RKO (cell line): Measurements from ENCODE around the gene AIFM1.

Experiments used
- DNase-seq: peaks from one replicate; pipeline ENCODE4 v3.0.0-alpha.2; 2016; ENCODE audit warnings: low spot score

Gene AIFM1

DNA sequence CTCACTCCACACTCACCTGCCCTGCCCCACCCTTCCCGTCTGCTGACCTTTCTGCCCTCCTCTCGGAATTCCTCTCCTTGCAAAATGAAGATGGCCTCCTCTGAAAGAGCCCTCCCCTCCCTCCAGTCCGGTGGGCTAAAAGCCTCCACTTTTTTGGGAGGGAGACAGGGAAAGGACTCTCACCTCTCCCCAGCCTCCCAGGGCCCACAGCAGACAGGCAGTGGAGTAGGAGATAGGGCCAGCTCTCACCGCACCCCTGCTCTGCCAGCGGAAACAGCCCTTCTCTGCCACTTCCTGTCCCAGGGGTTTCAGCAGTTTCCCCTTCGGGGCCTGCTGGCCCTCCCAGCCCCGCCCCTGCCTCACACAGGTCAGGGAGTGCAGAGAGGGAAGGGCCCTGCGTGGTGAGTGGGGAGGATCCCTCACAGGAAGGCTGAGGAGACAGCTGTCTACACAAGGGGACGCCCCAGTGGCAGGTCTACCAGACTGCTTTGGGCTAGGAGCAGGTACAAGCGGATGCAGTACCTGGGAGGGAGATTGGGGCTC lies 73.6 kb downstream of the AIFM1 start:
- DNase-seq = no peak

DNA sequence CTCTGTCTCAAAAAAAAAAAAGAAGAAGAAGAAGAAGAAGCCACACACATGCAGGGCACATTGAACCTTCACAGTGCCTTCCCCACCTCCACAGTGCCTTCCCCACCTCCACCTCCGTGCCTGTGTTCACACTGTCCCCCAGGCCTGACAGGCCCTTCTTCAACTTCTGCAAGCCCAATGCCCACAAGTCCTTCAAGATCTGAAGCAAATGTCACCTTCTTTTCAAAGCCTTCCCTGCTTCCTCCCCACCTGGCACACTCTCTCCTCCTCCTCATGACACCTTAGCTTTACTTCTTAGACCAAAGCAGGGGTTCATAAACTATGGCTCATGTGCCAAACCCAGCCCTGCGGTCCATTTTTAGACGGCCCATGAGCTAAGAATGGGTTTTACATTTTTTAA lies 75.3 kb downstream of the AIFM1 start:
- no peak for DNase-seq

DNA sequence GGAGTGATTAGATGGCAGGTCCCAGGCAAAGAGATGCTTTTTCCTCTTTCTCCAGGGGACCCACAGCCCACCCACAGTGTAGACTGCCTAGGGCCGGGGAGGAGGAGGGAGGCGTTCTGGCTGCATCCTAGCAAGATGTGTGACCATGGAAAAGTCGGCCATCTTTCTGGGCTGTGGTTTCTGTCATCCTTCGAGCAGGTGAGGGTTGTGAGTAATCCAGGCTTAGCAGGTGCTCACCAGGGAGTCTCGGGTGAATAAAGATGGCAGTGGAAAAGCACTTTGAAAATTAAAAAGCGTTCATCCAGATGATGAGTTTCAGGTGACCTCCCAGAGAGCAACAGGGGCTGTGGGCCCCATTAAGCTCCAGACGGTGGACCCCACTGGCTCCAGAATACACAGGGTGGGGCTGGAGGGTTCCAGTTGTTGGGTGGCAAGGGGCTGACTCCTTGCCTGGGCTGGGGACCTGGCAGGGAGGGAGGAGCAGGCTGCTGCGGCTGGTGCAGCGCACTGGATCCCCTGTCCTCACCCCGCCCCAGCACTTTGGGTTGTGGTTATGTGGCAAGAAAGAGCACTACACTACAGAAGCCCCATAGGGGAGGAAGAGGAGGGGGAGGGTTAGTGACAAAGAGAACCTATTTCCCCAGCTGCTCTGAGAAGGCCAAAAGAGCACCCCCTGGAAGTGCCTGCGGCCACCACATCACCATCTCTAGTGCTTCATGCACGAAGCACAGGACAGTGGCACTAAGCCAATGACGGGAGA lies 79.0 kb downstream of the AIFM1 start:
- no peak for DNase-seq

DNA sequence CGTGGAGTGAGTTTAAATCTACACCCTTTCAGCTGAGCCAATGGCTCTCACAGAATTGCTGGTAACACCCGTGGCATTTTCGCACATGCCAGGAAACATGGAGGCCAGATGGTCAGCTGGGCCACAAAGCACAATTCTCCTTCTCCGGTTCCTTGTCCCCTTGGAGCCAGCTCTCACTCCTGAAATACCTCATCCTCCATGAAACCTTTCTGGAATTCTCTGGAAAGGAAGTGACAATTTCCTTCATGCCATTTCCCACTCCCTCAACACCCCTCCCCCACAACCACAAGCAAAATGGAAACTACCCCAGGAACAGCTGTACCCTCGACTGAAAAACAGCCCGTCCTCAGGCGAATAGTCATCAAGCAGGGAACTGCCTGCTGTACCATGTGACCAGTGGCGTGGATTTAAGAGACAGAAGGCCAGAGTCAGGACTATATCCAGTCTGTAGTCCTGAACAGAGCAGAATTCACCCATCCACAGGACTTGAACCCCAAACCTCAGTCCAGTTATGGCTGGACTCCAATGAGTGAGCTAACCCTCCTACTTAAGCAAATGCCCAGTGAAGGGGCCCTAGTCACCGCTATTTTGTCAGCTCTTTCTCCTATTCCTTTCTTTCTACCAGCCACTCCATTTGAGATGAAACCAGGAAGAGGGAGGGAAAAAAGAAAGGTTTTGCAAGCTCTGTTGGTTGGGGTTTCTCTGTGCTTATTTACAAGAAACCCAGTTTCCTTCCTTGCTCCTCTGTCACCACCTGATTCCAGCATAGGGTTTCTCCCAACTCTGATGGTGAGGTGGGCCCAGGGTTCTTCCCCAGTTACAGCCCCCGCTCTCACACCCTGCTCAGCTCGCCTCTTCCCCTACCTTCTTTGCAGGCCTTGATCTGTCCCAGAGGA lies 79.8 kb downstream of the AIFM1 start:
- DNase-seq = no peak

DNA sequence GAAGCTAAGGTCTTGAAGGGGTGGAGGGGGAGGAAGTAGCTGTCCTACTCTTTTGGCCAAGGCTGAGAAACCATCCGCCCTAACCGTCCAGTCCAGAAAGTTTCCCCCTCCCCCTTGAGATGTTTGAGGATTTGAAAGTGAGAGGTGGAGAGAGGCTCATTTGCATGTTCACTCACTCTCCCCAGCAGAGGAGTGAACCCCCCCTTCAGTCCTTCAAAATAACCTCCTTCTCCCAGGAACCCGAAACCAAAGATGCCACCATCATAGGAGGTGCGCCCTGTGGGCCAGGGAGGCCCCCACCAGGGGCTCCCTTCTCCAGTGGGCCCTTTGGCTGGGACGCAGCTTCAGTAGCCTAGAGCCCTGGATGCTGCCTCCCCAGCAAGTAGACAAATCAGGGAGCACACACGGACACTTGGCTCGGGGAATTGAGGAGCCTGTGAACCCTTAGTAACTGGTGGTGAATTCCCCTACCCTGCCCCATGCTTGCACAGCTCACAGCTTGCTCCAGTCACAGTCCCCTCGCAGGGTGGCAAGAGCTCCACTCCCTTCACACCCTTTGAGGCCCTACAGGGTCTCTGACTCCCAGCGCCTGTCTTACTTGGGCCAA lies 80.9 kb downstream of the AIFM1 start:
- DNase-seq = no peak

DNA sequence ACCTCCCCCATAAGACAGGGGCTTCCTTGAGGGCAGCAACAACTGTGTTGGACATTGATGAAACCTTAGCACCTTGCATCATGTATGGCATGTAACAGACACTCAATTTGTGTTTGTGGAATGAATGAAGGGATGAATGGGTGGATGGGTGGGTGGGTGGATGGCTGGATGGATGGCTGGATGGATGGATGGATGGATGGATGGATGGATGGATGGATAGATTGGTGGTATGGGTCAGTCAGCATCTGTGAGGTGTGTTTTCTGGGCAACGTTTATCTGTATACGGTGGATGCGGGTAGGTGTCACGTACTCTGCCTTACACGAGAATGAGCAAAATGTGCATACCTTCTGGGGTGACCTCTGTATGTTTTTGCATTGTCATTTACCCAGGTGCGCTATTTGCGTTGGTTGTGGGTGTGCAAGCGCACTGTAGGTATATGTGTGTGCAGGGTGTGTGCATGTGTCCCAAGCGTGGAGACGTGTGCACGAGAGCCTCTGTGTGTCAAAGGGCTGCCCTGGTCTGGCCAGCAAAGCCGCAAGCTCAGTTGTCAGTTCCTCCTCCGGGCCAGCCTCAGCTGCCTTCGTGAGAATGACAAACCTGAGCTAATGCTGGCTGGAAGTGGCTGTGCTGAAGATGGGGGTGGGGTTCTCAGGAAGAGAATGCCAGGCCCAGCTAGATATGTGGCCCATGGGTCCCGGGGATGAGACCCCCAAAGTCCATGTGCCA lies 81.8 kb downstream of the AIFM1 start:
- no peak for DNase-seq

DNA sequence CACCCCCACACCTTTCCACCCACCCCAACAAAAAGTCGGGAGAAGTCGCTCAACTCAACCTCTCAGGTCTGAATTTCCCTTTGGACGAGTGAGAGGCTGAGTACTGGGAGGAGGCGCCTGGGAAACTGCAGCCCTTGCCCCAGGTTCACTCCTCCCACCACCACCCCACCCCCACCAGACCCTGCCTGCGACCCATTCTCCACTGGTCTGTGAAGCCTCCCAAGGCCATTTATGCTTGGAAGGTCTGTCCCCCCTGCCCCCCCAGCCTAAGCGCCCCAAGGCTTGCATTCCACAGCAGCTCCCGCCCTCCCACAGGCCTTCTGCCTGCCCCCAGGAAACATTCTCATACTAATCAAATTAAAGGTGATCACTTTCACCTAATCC lies 82.5 kb downstream of the AIFM1 start:
- no peak for DNase-seq

DNA sequence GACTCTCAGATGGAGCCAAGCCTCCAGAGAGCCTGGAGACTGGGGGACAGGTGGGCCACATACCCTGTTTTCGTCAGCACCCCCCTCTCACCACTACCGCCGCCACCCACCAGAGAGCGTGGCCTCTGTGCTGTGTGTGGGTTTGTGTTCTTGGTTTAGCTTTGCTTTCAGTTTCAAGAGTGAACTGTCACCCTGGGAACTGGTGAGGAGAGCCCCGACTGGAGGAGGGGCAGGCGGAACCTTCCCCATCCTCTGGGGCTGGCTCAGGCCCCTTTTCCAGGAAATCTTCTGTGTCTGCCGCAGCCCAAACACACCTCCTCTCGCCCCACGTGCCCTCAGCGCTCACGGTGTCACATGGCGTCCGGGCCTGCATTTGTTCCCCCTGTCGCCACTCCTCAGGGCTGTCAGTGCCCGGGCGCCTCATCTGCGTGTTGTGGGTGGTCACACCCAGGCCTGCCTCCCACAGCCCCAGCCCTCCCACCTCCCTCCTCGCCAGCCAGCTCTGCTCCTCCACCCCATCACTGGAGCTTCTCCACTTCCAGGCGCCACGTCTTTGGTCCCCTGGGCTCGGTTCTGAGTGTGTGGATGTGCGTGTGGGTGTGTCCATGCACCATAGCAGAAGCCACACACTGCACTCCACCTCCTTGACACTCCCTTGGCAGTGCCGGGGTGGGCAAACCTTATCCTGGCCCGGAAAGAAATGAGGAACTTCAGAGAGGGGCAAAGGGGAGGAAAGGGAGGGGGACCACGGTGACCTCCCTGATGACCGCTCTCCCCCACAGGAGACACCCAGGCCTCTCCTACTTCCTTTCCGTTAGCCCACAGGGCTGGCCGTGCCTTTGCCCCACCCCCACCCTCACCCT lies 83.2 kb downstream of the AIFM1 start:
- no peak for DNase-seq

DNA sequence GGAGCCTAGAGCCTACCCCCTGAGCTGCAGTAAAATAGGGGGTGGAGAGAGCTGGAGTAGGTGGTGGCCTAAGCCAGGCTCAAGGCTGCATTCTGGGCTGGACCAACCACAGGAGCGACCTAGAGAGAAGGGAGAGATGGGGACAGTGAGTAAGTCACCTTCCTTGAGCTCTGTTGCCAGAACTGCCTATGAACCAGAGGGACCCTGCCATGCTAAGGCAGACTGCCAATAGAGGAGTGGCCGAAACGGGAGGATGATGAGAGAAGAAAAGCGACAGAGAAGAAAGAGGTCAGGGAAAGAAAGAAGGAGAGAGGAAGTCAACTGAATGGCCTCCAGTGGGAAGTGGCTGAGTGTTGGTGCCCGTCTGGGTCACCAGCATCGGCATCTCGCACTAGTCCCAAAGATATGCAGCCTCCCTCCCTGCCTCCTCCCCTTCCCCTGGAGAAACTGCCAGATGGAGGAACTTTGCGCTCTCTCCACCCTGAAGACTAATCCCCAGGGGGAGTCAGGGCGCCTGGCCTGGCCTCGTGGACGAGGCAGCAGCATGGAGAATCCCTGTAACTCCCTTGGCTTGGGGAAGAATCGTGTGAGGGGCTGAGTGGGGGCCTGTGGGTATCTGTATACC lies 84.1 kb downstream of the AIFM1 start:
- DNase-seq = no peak

DNA sequence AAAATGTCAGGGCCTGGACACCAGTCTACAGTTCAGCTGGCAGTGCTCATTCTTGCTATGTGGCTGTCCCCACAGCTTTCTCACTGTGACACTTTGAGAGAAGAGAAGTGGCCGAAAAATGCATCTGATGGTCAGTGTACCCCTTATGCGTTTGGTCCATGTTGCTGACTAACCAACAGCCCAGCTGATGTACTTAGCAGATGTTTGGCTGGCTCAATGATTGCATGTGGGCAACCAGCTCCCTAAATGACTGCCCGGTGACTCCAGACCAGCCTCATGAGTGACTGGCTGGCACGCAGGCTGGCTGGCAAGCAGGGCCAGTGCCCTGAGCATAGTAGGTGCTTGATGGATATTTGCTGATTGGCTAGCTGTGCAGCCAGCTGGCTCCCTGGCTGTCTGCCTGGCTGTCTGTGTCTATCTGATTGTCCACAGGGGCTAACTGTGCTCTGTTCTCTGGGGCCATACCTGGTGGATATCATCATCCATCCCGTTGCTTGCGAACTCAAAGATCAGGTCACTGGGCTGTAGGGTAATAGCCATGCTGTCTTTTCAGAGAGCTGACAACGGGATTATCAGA lies 84.8 kb downstream of the AIFM1 start:
- DNase-seq = no peak

DNA sequence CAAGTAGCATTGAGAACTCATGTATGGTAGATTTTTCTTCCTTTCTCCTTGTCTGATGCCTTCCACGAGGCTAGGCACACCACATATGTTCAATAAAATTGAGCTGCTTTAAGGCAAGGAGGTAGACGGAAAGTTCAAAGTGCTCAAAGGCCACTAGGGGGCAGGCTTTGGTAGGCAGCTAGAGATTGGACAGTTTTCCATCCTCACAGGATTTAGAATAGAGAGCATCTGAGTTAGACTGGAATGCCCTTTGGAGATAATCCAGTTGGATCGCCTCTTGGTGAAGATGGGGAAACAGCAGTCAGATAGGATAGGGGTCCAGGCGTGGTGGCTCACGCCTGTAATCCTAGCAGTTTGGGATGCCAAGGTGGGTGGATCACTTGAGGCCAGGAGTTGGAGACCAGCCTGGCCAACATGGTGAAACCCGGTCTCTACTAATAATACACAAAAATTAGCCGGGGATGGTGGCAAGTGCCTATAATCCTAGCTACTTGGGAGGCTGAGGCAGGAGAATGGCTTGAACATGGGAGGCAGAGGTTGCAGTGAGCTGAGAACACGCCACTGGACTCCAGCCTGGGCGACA lies 85.7 kb downstream of the AIFM1 start:
- peak; percentile 69 for DNase-seq
